Caki2 (cell line): ENCODE measurements around the gene ACOX2. TPM values are rescaled to one million over a fixed set of nuclear protein-coding genes. Genes with fewer than 3 reads are reported as not detected.

ENCODE experiments used
- DNase-seq: peaks from one replicate; pipeline ENCODE4 v3.0.0-alpha.2; 2015; ENCODE audit warnings: low read depth
- in situ Hi-C: cut with HindIII; loops from 2 replicates; pipeline ENCODE4 v1.10.0; 2016; ENCODE audit warnings: low sequenced_read_pairs, low pct_unique_long_range_greater_than_20kb, mixed read lengths
- total RNA-seq: library from RNA; depleted of rRNA; stranded (reverse); fragments of >200 nt; shearing (Covaris generic); gene quantifications from 2 replicates; pipeline ENCODE4 v1.2.3, GENCODE V29; 2014; ENCODE audit warnings: low replicate concordance; rRNA removed

Gene ACOX2
- 2.0 TPM in 1 of 2 replicates, not detected in the other for total RNA-seq

- in situ Hi-C loops = no loop called here
- no peak for DNase-seq
Observed at GRCh38 chr3:58536501-58537411, at the start of gene ACOX2. Gene ACOX2 (minus strand): TSS chr3:58537190. CDS start chr3:58535106, 2,084 bp downstream.

GRCh38 chr3:58585994-58586393 lies 49.0 kb upstream of the ACOX2 start:
- in situ Hi-C loops = no loop called here
- peak; percentile 65 for DNase-seq

- peak; percentile 50 for DNase-seq
- in situ Hi-C loops = no loop called here
Observed at GRCh38 chr3:58585005-58585786, 48.2 kb upstream of the ACOX2 start.

- in situ Hi-C loops = no loop called here
Observed at GRCh38 chr3:58584690-58585004, 47.7 kb upstream of the ACOX2 start.

GRCh38 chr3:58581328-58582091 lies 44.5 kb upstream of the ACOX2 start:
- in situ Hi-C loops = no loop called here
- DNase-seq = peak; percentile 49

More at GRCh38 chr3:58584690-58585004, 47.7 kb upstream of the ACOX2 start:
- DNase-seq = no peak

- in situ Hi-C loops = no loop called here
- no peak for DNase-seq
Observed at GRCh38 chr3:58580826-58581327, 43.9 kb upstream of the ACOX2 start.

GRCh38 chr3:58578873-58579272 lies 41.9 kb upstream of the ACOX2 start:
- DNase-seq = no peak
- in situ Hi-C loops = no loop called here

GRCh38 chr3:58577269-58577821 lies 40.4 kb upstream of the ACOX2 start, which contains the start of gene FAM107A:
Gene FAM107A (minus strand): TSS chr3:58577391. CDS start chr3:58569860, 7,531 bp downstream.
- no peak for DNase-seq
- in situ Hi-C loops = no loop called here

GRCh38 chr3:58576716-58577115 lies 39.7 kb upstream of the ACOX2 start:
- in situ Hi-C loops = no loop called here
- no peak for DNase-seq

- no peak for DNase-seq
- in situ Hi-C loops = no loop called here
Observed at GRCh38 chr3:58575971-58576652, 39.1 kb upstream of the ACOX2 start.

GRCh38 chr3:58574682-58575081 lies 37.7 kb upstream of the ACOX2 start:
- no peak for DNase-seq
- in situ Hi-C loops = no loop called here

- DNase-seq = no peak
- in situ Hi-C loops = no loop called here
Observed at GRCh38 chr3:58574106-58574505, 37.1 kb upstream of the ACOX2 start.

GRCh38 chr3:58573640-58574039 lies 36.6 kb upstream of the ACOX2 start:
- DNase-seq = no peak
- in situ Hi-C loops = no loop called here

GRCh38 chr3:58572634-58573230 lies 35.7 kb upstream of the ACOX2 start:
- in situ Hi-C loops = no loop called here

GRCh38 chr3:58572013-58572633 lies 35.1 kb upstream of the ACOX2 start:
- DNase-seq = no peak
- in situ Hi-C loops = no loop called here

More at GRCh38 chr3:58572634-58573230, 35.7 kb upstream of the ACOX2 start:
- DNase-seq = no peak

GRCh38 chr3:58570851-58571250 lies 33.9 kb upstream of the ACOX2 start:
- in situ Hi-C loops = no loop called here
- no peak for DNase-seq
